ENCODE measurements around the gene SPOCK1. TPM values are rescaled to one million over a fixed set of nuclear protein-coding genes. Genes with fewer than 3 reads are reported as not detected.

Gene SPOCK1
- total and polyA plus RNA-seq, 2 experiments from 2014 or later, result 8.2 to 10.5 TPM

DNA sequence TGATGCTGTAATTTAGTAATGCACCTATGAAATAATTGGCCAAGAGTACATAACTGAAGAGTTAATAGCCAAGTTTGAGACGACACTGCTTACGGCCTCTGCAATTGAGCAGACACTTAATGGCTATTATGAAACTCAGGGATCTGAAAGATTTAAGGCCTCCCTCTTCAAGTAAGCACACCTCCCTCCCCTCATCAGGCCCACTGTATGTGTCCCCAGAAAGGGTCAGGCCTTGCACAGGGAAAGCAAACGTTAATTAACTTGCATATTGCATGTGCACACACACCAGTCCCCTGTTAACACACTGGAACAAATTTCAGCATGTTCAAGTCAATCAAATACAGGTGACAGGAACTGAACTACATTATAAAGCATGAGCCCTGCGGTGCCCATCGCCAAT, 163.6 kb downstream of the SPOCK1 start:
- Histone ChIP-seq H3K9me2 (ENCODE audit: insufficient read depth) (no peaks in the 10 kb centered on the region), H3K36me3 (ENCODE audit: insufficient read depth) (no peaks in the 10 kb centered on the region), H3K4me2 (no peak overlapping the region), H3K27me3 (ENCODE audit: insufficient read depth) (no peaks in the 10 kb centered on the region), H3K79me2 (replicated peaks; ENCODE audit: insufficient read depth) (no peaks in the 10 kb centered on the region), H3K27ac (ENCODE audit: low read depth) (no peak overlapping the region), H3K4me1 (ENCODE audit: insufficient read depth) (no peaks in the 10 kb centered on the region), H4K20me1 (replicated peaks; ENCODE audit: insufficient read depth) (no peaks in the 10 kb centered on the region), H3F3A (replicated peaks; ENCODE audit: low read depth) (no peaks in the 10 kb centered on the region), H2AFZ (no peak overlapping the region), H3K4me3 (no peak overlapping the region)
- H3K9me3 Mint-ChIP-seq, result no peaks in the 10 kb centered on the region
- TF ChIP-seq, protein P1, sequence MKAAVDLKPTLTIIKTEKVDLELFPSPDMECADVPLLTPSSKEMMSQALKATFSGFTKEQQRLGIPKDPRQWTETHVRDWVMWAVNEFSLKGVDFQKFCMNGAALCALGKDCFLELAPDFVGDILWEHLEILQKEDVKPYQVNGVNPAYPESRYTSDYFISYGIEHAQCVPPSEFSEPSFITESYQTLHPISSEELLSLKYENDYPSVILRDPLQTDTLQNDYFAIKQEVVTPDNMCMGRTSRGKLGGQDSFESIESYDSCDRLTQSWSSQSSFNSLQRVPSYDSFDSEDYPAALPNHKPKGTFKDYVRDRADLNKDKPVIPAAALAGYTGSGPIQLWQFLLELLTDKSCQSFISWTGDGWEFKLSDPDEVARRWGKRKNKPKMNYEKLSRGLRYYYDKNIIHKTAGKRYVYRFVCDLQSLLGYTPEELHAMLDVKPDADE (IDR thresholded peaks at IDR 0.05), result no peak
- TF ChIP-seq NANOG (IDR thresholded peaks at IDR 0.05; ENCODE audit: borderline replicate concordance), result no peak
- no peak for TF ChIP-seq EZH2phosphoT487 (IDR thresholded peaks at IDR 0.05; ENCODE audit: unreplicated experiment)
- no peak for TF ChIP-seq JUNB (IDR thresholded peaks at IDR 0.05; ENCODE audit: unreplicated experiment)
- TF ChIP-seq CREB1 (CRISPR knock-in tag; IDR thresholded peaks at IDR 0.05; ENCODE audit: low read depth), result no peak
- TF ChIP-seq ZNF114 (CRISPR knock-in tag; IDR thresholded peaks at IDR 0.05), result no peak
- no peak for TF ChIP-seq EZH2 (IDR thresholded peaks at IDR 0.05; ENCODE audit: low read depth, unreplicated experiment)
- TF ChIP-seq ZNF331 (CRISPR knock-in tag; IDR thresholded peaks at IDR 0.05; ENCODE audit: low read depth), result no peak
- TF ChIP-seq, protein P2, sequence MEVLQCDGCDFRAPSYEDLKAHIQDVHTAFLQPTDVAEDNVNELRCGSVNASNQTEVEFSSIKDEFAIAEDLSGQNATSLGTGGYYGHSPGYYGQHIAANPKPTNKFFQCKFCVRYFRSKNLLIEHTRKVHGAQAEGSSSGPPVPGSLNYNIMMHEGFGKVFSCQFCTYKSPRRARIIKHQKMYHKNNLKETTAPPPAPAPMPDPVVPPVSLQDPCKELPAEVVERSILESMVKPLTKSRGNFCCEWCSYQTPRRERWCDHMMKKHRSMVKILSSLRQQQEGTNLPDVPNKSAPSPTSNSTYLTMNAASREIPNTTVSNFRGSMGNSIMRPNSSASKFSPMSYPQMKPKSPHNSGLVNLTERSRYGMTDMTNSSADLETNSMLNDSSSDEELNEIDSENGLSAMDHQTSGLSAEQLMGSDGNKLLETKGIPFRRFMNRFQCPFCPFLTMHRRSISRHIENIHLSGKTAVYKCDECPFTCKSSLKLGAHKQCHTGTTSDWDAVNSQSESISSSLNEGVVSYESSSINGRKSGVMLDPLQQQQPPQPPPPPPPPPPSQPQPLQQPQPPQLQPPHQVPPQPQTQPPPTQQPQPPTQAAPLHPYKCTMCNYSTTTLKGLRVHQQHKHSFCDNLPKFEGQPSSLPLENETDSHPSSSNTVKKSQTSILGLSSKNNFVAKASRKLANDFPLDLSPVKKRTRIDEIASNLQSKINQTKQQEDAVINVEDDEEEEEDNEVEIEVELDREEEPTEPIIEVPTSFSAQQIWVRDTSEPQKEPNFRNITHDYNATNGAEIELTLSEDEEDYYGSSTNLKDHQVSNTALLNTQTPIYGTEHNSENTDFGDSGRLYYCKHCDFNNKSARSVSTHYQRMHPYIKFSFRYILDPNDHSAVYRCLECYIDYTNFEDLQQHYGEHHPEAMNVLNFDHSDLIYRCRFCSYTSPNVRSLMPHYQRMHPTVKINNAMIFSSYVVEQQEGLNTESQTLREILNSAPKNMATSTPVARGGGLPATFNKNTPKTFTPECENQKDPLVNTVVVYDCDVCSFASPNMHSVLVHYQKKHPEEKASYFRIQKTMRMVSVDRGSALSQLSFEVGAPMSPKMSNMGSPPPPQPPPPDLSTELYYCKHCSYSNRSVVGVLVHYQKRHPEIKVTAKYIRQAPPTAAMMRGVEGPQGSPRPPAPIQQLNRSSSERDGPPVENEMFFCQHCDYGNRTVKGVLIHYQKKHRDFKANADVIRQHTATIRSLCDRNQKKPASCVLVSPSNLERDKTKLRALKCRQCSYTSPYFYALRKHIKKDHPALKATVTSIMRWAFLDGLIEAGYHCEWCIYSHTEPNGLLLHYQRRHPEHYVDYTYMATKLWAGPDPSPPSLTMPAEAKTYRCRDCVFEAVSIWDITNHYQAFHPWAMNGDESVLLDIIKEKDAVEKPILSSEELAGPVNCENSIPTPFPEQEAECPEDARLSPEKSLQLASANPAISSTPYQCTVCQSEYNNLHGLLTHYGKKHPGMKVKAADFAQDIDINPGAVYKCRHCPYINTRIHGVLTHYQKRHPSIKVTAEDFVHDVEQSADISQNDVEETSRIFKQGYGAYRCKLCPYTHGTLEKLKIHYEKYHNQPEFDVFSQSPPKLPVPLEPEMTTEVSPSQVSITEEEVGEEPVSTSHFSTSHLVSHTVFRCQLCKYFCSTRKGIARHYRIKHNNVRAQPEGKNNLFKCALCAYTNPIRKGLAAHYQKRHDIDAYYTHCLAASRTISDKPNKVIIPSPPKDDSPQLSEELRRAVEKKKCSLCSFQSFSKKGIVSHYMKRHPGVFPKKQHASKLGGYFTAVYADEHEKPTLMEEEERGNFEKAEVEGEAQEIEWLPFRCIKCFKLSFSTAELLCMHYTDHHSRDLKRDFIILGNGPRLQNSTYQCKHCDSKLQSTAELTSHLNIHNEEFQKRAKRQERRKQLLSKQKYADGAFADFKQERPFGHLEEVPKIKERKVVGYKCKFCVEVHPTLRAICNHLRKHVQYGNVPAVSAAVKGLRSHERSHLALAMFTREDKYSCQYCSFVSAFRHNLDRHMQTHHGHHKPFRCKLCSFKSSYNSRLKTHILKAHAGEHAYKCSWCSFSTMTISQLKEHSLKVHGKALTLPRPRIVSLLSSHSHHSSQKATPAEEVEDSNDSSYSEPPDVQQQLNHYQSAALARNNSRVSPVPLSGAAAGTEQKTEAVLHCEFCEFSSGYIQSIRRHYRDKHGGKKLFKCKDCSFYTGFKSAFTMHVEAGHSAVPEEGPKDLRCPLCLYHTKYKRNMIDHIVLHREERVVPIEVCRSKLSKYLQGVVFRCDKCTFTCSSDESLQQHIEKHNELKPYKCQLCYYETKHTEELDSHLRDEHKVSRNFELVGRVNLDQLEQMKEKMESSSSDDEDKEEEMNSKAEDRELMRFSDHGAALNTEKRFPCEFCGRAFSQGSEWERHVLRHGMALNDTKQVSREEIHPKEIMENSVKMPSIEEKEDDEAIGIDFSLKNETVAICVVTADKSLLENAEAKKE (CRISPR knock-in tag; IDR thresholded peaks at IDR 0.05), result no peak
- TF ChIP-seq POLR2AphosphoS5 (IDR thresholded peaks at IDR 0.05; ENCODE audit: low read depth), result no peak
- TF ChIP-seq, protein P3, sequence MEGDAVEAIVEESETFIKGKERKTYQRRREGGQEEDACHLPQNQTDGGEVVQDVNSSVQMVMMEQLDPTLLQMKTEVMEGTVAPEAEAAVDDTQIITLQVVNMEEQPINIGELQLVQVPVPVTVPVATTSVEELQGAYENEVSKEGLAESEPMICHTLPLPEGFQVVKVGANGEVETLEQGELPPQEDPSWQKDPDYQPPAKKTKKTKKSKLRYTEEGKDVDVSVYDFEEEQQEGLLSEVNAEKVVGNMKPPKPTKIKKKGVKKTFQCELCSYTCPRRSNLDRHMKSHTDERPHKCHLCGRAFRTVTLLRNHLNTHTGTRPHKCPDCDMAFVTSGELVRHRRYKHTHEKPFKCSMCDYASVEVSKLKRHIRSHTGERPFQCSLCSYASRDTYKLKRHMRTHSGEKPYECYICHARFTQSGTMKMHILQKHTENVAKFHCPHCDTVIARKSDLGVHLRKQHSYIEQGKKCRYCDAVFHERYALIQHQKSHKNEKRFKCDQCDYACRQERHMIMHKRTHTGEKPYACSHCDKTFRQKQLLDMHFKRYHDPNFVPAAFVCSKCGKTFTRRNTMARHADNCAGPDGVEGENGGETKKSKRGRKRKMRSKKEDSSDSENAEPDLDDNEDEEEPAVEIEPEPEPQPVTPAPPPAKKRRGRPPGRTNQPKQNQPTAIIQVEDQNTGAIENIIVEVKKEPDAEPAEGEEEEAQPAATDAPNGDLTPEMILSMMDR (conservative IDR thresholded peaks at IDR 0.05; ENCODE audit: low read depth in 2 of 2), result no peak
- no peak for TF ChIP-seq STAT1 (IDR thresholded peaks at IDR 0.05; ENCODE audit: unreplicated experiment)
- TF ChIP-seq, protein P4, sequence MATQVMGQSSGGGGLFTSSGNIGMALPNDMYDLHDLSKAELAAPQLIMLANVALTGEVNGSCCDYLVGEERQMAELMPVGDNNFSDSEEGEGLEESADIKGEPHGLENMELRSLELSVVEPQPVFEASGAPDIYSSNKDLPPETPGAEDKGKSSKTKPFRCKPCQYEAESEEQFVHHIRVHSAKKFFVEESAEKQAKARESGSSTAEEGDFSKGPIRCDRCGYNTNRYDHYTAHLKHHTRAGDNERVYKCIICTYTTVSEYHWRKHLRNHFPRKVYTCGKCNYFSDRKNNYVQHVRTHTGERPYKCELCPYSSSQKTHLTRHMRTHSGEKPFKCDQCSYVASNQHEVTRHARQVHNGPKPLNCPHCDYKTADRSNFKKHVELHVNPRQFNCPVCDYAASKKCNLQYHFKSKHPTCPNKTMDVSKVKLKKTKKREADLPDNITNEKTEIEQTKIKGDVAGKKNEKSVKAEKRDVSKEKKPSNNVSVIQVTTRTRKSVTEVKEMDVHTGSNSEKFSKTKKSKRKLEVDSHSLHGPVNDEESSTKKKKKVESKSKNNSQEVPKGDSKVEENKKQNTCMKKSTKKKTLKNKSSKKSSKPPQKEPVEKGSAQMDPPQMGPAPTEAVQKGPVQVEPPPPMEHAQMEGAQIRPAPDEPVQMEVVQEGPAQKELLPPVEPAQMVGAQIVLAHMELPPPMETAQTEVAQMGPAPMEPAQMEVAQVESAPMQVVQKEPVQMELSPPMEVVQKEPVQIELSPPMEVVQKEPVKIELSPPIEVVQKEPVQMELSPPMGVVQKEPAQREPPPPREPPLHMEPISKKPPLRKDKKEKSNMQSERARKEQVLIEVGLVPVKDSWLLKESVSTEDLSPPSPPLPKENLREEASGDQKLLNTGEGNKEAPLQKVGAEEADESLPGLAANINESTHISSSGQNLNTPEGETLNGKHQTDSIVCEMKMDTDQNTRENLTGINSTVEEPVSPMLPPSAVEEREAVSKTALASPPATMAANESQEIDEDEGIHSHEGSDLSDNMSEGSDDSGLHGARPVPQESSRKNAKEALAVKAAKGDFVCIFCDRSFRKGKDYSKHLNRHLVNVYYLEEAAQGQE (IDR thresholded peaks at IDR 0.05; ENCODE audit: unreplicated experiment), result no peak
- H3K27ac Mint-ChIP-seq, result no peak overlapping the region
- no peak overlapping the region for H3K4me3 Mint-ChIP-seq
- peaks cover 8% of the 10 kb centered on the region; the same call in 2 of the 3 replicates for H3K4me1 Mint-ChIP-seq
- no peaks in the 10 kb centered on the region for H3K27me3 Mint-ChIP-seq (ENCODE audit: insufficient read depth, low read depth, poor library complexity)
- DNase-seq (ENCODE audit: low spot score) (no peak), ATAC-seq (no peak)
- H3K36me3 Mint-ChIP-seq (ENCODE audit: low read depth), result no peaks in the 10 kb centered on the region

All from GM23338 (cell line).